BLaER1 (cell line): ENCODE data around the gene HHLA2.

Experiments used
- H3K27ac ChIP-seq: shearing (Covaris generic); formaldehyde crosslinking; 2 replicates; pipeline ENCODE4 v1.8.1; 2022
- H3K27me3 ChIP-seq: shearing (Covaris generic); formaldehyde crosslinking; 2 replicates; pipeline ENCODE4 v1.8.1; 2022
- H3K36me3 ChIP-seq: shearing (Covaris generic); formaldehyde crosslinking; 2 replicates; pipeline ENCODE4 v1.8.1; 2022
- H3K4me1 ChIP-seq: shearing (Covaris generic); formaldehyde crosslinking; 2 replicates; pipeline ENCODE4 v1.8.1; 2022
- H3K4me2 ChIP-seq: shearing (Covaris generic); formaldehyde crosslinking; 2 replicates; pipeline ENCODE4 v1.8.1; 2022
- H3K4me3 ChIP-seq: shearing (Covaris generic); formaldehyde crosslinking; 2 replicates; pipeline ENCODE4 v1.8.1; 2022
- H3K9ac ChIP-seq: shearing (Covaris generic); formaldehyde crosslinking; 2 replicates; pipeline ENCODE4 v1.8.1; 2022
- H3K9me3 ChIP-seq: shearing (Covaris generic); formaldehyde crosslinking; 2 replicates; pipeline ENCODE4 v1.8.1; 2022
- H4K20me1 ChIP-seq: shearing (Covaris generic); formaldehyde crosslinking; 2 replicates; pipeline ENCODE4 v1.8.1; 2022
- Cebpa-rat ChIP-seq: shearing (Covaris generic); IDR thresholded peaks from 2 replicates; pipeline ENCODE4 v1.8.1; 2022

HHLA2 gene

DNA sequence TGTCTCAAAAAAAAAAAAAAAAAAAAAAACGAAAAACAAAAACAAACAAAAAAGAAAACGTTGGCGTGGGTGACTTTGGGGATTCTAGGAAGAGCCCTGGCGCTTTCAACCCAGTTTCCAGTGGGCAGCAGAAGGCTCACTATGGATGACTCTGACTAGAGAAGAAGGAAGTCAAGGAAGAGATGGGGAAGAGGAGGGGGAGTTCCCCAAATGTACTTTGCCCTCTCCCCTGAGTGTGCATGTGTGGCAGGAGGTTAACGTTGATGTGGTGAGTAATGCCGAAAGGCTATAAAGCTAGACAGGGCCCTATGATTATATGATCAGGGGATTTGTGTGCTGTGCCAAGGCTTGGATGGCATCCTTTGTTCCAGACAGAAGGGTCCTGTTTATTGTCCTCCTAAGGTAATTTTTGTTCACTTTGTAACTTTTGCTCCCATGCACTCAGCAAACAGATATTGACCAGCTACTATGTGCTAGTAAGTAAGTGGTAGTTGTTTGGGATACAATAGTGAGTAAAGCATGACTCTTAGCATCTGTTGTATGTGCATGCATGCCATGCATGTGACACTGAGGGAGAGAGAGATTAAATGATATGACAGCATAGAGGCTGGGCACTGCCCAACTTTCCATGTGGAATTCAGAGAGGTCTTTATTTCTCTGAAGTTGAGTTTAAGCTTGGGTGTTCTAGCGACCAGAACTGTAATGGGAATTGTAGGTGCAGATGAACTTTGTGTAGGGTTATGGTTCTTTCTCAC is 750 bp upstream of the HHLA2 start:
- Histone ChIP-seq H3K4me1 (peaks cover 20% of the 10 kb centered on the region), H3K4me2 (no peak overlapping the region), H3K9ac (no peak overlapping the region), H3K9me3 (peaks cover 4% of the 10 kb centered on the region; the same call in 1 of the 2 replicates), H3K4me3 (no peak overlapping the region), H3K36me3 (no peaks in the 10 kb centered on the region), H3K27me3 (no peaks in the 10 kb centered on the region), H3K27ac (no peak overlapping the region), H4K20me1 (no peaks in the 10 kb centered on the region)
- TF ChIP-seq Cebpa-rat, result no peak

GRCh38 chr3:108297647-108298046 is 1.3 kb downstream of the HHLA2 start:
- no peak overlapping the region for H3K9ac ChIP-seq
- no peak for TF ChIP-seq Cebpa-rat
- peaks cover 16% of the 10 kb centered on the region for H3K4me1 ChIP-seq
- H3K27me3 ChIP-seq, result no peaks in the 10 kb centered on the region
- no peak overlapping the region for H3K4me2 ChIP-seq
- no peak overlapping the region for H3K4me3 ChIP-seq
- H4K20me1 ChIP-seq, result no peaks in the 10 kb centered on the region
- no peaks in the 10 kb centered on the region for H3K36me3 ChIP-seq
- no peaks in the 10 kb centered on the region for H3K9me3 ChIP-seq
- no peak overlapping the region for H3K27ac ChIP-seq

DNA sequence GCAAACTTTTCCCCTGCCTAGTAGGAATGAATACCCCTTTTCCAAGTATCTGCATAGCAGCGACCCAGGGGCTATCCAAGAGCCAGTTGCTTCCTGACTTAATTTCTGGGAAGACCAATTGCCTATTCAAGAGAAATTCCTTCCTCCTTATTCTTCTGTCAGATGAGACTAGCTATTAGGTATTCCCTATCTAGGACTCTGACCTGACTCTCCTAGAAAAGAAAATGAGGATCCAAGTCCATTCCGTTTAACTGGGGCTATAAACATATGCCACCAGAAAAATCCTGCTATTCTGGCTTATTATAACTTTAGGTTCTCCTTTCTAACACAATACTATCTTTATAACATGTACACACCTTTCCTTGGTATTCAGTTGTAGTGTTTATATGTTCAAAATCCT is 1.7 kb downstream of the HHLA2 start:
- Histone ChIP-seq H4K20me1 (no peaks in the 10 kb centered on the region), H3K9me3 (no peaks in the 10 kb centered on the region), H3K27ac (no peak overlapping the region), H3K4me3 (no peak overlapping the region), H3K4me1 (peaks cover 12% of the 10 kb centered on the region), H3K27me3 (no peaks in the 10 kb centered on the region), H3K9ac (no peak overlapping the region), H3K4me2 (no peak overlapping the region), H3K36me3 (no peaks in the 10 kb centered on the region)
- no peak for TF ChIP-seq Cebpa-rat

- Histone ChIP-seq H3K27me3 (no peaks in the 10 kb centered on the region), H3K4me2 (no peak overlapping the region)
These were observed 3.9 kb downstream of the HHLA2 start for GRCh38 chr3:108300103-108300849.

DNA sequence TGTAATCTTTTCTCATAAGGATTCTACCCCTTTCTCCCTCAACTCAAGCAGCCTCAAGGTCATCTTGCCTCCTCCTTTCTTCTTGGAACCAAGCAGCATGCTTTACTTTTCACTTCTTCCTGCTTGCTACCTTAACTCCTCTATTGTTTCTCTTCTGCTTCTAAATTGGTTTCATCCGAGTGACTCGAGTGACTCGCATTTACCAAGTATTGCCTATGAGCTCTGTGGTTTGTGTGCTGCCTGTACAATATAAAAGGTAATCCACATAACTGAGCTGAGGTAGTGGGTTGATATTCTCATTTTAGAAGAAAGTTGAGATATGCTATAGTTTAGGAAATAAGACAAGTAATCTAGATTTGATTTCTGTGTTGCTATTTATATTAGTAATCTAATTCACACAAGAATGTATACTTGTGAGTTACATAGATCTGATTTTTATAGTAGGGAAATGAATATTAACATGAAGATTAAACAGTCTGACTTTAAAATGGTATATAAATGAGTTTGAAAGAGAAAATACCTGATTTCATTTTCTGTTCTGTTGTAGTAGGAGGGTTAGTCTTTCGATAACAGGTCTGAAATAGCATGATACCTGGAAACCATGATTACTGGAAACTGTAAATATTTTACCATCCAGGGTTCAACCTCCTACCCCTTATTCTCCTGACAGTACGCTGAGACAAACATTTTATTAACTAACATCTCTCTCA is 5.5 kb downstream of the HHLA2 start:
- Histone ChIP-seq H3K27me3 (no peaks in the 10 kb centered on the region), H3K9ac (no peak overlapping the region), H3K9me3 (no peaks in the 10 kb centered on the region), H3K36me3 (no peaks in the 10 kb centered on the region), H3K4me2 (no peak overlapping the region), H3K27ac (no peak overlapping the region), H3K4me1 (no peaks in the 10 kb centered on the region), H3K4me3 (no peak overlapping the region), H4K20me1 (no peaks in the 10 kb centered on the region)
- TF ChIP-seq Cebpa-rat, result no peak

More at GRCh38 chr3:108300103-108300849, 3.9 kb downstream of the HHLA2 start:
- no peaks in the 10 kb centered on the region for H3K4me1 ChIP-seq
- no peaks in the 10 kb centered on the region for H3K36me3 ChIP-seq
- no peak overlapping the region for H3K4me3 ChIP-seq
- no peak overlapping the region for H3K27ac ChIP-seq
- H3K9me3 ChIP-seq, result no peaks in the 10 kb centered on the region
- no peak for TF ChIP-seq Cebpa-rat
- H4K20me1 ChIP-seq, result no peaks in the 10 kb centered on the region
- no peak overlapping the region for H3K9ac ChIP-seq

GRCh38 chr3:108302570-108302969 is 6.2 kb downstream of the HHLA2 start:
- H3K4me1 ChIP-seq, result no peaks in the 10 kb centered on the region

GRCh38 chr3:108305484-108306172 is 9.3 kb downstream of the HHLA2 start:
- Histone ChIP-seq H3K36me3 (no peaks in the 10 kb centered on the region), H3K4me2 (no peak overlapping the region), H3K27ac (no peak overlapping the region), H3K4me1 (no peaks in the 10 kb centered on the region), H3K9me3 (peaks cover 7% of the 10 kb centered on the region; the same call in 1 of the 2 replicates), H4K20me1 (no peaks in the 10 kb centered on the region), H3K27me3 (no peaks in the 10 kb centered on the region), H3K9ac (no peak overlapping the region), H3K4me3 (no peak overlapping the region)
- no peak for TF ChIP-seq Cebpa-rat

More at GRCh38 chr3:108302570-108302969, 6.2 kb downstream of the HHLA2 start:
- Histone ChIP-seq H4K20me1 (no peaks in the 10 kb centered on the region), H3K27ac (no peak overlapping the region), H3K36me3 (no peaks in the 10 kb centered on the region), H3K4me3 (no peak overlapping the region), H3K9me3 (no peaks in the 10 kb centered on the region), H3K27me3 (no peaks in the 10 kb centered on the region), H3K4me2 (no peak overlapping the region), H3K9ac (no peak overlapping the region)
- no peak for TF ChIP-seq Cebpa-rat

- TF ChIP-seq Cebpa-rat, result no peak
- H3K9me3 ChIP-seq, result peaks cover 7% of the 10 kb centered on the region; the same call in 1 of the 2 replicates
- no peaks in the 10 kb centered on the region for H4K20me1 ChIP-seq
- H3K27ac ChIP-seq, result no peak overlapping the region
- H3K36me3 ChIP-seq, result no peaks in the 10 kb centered on the region
- H3K4me2 ChIP-seq, result no peak overlapping the region
- no peaks in the 10 kb centered on the region for H3K4me1 ChIP-seq
- H3K4me3 ChIP-seq, result no peak overlapping the region
- H3K27me3 ChIP-seq, result no peaks in the 10 kb centered on the region
- H3K9ac ChIP-seq, result no peak overlapping the region
These were observed 15.4 kb downstream of the HHLA2 start for GRCh38 chr3:108311797-108312196.

DNA sequence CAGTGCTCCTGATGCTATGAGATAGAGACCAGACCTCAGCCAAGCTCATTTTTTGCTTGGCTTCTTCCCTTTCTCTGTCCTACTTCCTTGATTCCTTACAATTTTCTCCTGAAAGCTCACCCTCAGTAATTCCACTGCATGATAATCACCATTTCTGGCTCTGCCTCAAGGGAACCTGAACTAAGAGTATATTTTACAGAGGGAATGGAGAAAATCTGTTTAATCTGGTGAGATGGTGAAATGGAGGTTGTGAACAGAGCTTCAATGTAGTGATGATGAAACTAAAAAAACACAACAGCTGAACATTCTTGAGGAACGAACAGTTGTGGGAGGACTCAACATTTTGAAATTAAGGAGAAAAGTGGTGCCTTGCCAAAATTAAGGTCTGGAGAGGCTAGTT is 16.3 kb downstream of the HHLA2 start:
- no peak overlapping the region for H3K9ac ChIP-seq
- no peak overlapping the region for H3K27ac ChIP-seq
- H3K4me1 ChIP-seq, result no peaks in the 10 kb centered on the region
- H4K20me1 ChIP-seq, result no peaks in the 10 kb centered on the region
- H3K4me2 ChIP-seq, result no peak overlapping the region
- no peaks in the 10 kb centered on the region for H3K27me3 ChIP-seq
- peaks cover 7% of the 10 kb centered on the region; the same call in 1 of the 2 replicates for H3K9me3 ChIP-seq
- TF ChIP-seq Cebpa-rat, result no peak
- no peaks in the 10 kb centered on the region for H3K36me3 ChIP-seq
- H3K4me3 ChIP-seq, result no peak overlapping the region
